Occipital lobe (tissue), 2 donors: ENCODE measurements around the gene GRK5. TPM values are rescaled to one million over a fixed set of nuclear protein-coding genes. Genes with fewer than 3 reads are reported as not detected.

Experiments used
- DNase-seq: peaks from one replicate; lab custom pipeline; 2025; lab: John Stamatoyannopoulos, UW
- total RNA-seq: library from RNA; depleted of rRNA; stranded (reverse); fragments of >200 nt; gene quantifications from one replicate; pipeline ENCODE4 v1.2.3, GENCODE V29; 2014

The GRK5 gene
- total RNA-seq, 1 donor from 2014 or later: 17.3 TPM

GRCh38 chr10:119341459-119342301 lies 134.3 kb downstream of the GRK5 start:
- DNase-seq: no peak

GRCh38 chr10:119342335-119342734 lies 135.0 kb downstream of the GRK5 start:
- DNase-seq: no peak

- DNase-seq: no peak
Measured at GRCh38 chr10:119343011-119343601, 135.7 kb downstream of the GRK5 start.

- DNase-seq: no peak
Measured at GRCh38 chr10:119344381-119344780, 137.0 kb downstream of the GRK5 start.

GRCh38 chr10:119346095-119346832 lies 138.9 kb downstream of the GRK5 start:
- DNase-seq: no peak

GRCh38 chr10:119347181-119347974 lies 140.0 kb downstream of the GRK5 start:
- DNase-seq: no peak

GRCh38 chr10:119348106-119348505 lies 140.7 kb downstream of the GRK5 start:
- DNase-seq: no peak

DNA sequence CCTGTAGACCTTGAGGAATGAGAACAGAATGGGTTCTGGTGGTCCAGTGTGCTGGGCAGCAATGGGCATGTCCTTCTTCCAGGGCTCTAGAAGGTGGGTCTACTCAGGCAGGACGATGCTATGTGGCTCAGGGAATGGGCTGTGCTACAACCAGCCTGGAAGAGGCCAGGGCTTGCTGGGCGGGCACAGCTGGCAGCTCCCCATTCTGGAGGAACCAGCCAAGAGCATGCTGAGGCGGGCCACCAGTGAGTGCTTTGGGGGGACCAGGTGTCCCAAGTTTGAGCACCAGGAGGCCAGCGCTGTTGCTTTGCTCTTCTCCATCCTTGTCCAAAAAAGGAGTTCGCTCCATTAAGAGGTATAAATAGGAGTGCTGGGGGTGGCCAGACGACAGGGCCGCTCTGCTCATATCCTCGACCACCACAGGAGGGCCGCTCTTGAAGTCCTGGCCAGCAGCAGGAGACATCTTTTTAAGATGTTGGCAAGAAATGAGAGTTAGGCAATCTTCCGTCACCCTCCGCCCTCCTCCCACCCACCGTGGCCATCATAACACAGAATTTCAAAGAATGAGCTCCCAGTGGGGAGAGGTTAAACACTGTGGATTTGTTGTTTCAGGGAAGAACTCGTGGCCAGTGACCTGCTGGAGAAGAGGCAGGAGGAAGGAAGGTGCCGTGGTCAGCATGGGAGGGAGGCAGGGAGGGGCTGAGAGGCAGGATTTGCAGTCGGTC lies 141.3 kb downstream of the GRK5 start:
- DNase-seq: no peak

DNA sequence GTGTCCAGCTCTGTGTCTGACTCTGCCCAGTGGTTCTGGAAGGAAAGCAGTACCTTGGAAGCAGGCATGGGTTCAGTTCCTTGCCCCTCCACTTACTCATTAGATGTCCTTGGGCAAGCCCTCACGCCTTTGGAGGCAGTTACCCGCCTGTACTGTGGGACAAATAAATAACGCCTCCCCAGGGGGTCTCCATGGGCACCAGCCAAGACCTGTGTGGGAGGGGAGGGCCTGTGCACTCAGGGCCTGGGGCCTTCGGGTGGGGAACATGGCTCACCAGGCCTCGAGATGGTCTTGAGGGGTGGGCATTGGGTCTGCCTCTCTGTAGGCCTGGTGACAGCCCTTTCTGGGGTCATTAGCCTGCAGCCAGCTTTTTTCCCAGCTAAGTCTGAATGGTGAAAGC lies 142.0 kb downstream of the GRK5 start:
- DNase-seq: no peak

- no peak for DNase-seq
Measured at GRCh38 chr10:119349937-119350501, 142.6 kb downstream of the GRK5 start.

GRCh38 chr10:119350502-119351097 lies 143.2 kb downstream of the GRK5 start:
- DNase-seq: no peak

DNA sequence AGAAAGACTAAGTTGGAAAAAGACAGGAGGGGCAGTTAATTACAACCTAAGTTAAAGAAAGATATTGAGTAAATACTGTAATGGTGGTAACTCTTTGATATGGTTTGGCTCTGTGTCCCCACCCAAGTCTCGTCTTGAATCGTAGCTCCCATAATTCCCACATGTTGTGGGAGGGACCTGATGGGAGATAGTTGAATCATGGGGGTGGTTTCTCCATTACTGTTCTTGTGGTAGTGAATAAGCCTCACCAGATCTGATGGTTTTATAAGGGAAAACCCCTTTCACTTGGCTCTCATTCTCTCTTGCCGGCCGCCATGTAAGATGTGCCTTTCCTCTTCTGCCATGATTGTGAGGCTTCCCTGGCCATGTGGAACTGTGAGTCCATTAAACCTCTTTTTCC lies 143.8 kb downstream of the GRK5 start:
- DNase-seq: no peak

- no peak for DNase-seq
Measured at GRCh38 chr10:119352042-119352441, 144.7 kb downstream of the GRK5 start.

DNA sequence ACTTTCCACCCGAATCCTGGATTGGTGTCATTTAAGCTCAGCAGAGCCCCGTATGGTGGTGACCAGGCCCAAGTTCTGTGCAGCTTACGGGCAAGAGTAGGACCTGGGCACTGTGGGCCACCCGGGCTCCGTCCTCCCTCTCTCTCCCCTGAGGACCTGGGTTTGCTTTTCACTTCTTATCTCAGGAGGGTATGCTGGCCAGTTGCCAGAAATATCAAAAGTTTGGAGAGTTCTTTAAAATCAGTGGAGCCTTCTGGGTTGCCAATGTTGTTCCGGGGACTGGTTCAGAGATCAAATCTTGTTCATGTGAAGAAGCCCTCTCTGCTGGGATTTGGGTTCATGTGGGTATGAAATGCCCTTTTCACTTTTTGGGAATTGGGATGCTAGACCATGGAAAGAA lies 145.4 kb downstream of the GRK5 start:
- no peak for DNase-seq

DNA sequence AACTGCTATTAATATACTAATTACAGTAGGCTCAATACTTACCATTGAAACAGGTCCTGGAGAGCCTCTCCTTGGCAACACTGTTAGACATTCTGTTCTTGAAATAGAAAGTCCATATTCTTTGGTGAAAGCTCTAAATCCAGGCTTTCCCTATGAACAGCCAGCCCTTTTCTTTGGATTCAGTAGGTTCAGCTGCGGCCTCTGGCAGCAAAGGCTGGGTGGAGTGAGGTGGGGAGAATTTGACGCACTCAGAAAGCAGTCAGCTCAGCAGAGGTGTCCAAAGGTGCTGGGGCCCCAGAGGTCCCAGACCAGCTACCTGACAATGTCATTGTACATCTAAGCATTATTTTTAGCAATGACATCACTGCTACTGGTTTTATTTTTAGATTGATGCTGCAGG lies 146.1 kb downstream of the GRK5 start:
- DNase-seq: no peak

GRCh38 chr10:119355930-119356329 lies 148.6 kb downstream of the GRK5 start:
- DNase-seq: no peak

GRCh38 chr10:119357412-119358151 lies 150.2 kb downstream of the GRK5 start:
- DNase-seq: no peak

DNA sequence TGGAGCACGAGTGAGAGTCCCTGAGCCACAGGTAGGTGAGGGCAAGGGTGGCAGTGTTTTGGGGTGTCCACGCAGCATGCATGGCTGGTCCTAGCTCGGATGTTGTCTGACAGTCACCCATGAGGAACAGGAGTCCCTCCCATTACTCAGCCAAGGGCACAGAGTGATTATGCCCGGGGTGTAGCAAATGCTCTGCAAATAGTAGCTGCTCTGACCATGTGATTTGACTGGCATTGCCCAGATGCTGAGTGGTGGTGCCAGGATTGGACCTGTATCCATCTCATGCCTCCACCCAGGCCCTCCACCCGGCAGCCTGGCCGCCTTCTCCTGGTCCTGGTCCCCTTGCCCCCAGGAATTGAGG lies 150.8 kb downstream of the GRK5 start:
- no peak for DNase-seq

- no peak for DNase-seq
Measured at GRCh38 chr10:119358567-119358966, 151.2 kb downstream of the GRK5 start.

GRCh38 chr10:119359025-119359424 lies 151.7 kb downstream of the GRK5 start:
- no peak for DNase-seq
